ENCODE data around the gene CYFIP2.

CYFIP2 gene

DNA sequence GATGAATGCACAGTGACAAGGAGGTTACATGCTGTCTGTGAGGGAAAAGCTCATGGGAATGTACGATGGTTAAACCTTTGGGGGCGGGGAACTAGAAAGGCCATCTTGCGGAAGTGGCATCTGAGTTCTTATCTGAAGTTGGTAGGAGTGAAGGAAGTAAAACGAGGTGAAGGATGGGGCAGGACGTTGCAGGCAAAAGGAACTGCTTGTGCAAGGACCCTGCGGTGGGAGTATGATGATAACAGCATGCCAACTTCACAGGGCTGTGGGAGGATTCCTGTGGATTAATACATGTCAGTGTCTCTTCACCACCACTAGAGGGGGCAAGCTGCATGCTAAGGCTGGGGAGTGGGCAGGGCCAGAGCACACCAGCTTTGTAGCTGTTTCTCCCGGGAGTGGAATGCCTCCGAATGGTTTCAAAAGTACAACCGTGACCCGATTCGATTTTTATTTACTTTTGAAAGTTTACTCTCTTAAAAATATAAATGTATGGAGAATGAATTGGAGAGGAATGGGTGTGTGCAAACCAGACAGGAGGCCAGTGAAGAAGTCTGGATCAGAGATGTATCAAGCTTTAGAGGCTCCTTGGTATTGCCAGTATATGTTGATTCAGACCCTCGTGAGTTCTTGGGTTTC is 62.5 kb downstream of the CYFIP2 start:
- DNase-seq: peak; percentile 57

DNA sequence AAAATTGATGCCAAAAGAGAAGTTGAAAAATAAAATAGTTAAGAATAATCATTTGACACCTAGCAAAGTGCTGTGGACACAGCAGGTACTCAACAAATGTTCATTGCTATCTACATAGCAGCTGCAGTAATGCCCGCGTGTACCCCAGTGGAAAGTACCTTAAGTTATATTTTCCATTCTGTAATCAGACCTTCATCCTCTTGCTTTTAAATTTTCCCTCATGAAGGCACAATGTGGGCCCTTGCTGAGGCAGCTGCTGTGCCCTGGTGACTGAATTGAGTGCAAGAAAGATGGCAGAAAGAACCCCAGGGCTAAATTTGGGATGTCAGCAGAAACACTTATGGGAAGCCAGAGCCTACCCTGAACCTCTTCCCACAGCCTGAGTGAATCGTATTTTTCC is 65.9 kb downstream of the CYFIP2 start:
- DNase-seq: no peak

DNA sequence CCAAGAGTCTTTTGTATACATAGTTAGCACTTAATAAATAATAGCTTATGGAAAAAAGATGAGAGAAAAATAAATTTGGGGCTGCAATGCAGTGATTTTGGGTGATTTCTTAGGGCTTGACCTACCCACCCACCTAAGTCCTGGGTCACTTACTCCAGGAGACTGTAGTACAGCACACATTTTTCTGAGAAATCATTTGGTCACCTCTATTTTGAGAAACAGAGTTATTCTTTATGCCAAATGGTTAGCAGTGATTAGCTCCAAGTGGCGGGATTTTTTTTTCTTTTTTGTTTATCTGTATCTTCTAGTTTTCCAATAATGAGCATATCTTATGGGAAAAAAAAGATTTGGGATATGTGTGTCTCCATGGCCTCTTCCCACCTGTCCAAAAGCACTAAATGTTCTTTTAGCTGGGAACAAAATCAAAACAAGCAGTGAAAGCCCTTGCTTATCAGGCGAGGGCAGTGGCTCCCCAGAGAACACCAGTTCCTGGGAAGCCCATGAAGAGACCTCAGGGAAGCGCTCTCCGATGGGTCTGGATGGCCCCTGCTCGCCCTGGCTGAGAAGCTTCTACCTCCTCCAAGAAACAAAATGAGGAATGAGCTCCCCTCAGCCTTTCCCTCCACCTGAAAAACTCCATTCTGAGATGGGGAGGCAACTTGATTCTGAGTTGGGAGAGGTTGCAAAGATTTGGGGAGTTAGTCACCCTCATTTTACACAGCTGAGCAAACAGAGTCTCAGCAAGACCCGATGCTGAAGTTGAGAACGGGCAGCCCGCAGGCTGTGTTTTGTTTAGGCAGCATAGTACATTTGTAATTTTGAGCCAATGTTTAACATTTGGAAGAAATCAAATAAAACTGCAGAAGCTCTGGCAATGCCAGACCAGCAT is 69.9 kb downstream of the CYFIP2 start:
- DNase-seq: no peak

DNA sequence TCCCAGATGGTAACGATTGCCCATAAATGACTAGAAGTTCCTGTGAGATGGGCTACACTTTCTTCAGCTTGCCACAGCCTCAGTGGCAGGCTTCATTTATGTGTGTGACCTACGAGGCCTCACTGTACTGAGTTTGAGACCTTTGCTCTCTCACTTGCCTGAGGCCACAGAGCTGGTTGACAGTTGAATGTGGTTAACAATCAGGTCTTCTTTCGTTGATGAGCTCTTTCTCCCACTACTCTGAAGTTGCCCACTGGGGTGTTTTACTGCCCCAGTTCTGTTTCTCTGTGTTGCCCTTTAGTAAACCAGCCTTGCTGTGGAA is 70.5 kb downstream of the CYFIP2 start:
- DNase-seq: no peak

DNA sequence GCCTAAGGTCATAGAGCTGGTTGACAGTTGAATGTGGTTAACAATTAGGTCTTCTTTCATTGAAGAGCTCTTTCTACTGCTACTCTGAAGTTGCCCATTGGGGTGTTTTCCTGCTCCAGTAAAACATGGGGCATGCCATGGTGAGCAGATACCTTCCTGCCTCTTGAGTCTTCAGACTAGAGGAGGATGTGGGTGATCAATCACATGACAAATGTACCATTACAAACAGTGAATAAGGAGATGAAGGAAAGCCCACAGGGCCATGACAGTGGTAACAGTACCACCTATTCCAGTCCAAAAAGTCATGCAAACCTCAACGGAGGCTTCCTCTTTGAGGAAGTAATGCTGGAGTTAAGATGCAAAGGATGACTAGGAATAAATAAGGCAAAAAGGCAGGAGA is 73.5 kb downstream of the CYFIP2 start:
- no peak for DNase-seq

DNA sequence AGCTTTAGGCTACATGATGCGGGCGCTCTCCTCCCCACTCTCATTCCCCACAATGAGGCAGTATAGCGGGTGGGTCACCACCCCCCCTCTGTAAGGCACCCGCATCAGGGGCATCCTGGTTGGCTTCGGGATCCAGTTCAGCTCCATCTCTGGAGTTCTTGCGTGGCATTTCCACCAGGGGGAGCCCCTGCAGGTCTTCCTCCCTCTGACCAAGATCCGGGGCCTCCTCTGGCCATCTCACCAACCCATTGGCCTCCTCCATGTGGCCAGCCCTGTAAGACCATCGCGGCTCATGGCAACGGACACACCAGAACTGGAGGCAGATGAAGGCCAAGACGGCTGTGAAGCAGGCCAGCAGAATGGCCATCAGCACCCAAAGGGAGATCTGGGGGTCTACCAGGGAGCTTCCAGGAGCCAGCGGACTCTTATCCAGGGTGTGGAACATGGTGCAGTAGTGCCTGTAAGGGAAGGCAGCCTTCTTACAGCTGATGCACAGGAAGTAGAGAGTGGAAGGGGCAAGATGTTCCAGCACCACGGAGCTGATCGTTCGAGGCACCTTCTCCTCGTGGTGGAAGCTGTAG is 77.0 kb downstream of the CYFIP2 start:
- DNase-seq: no peak

DNA sequence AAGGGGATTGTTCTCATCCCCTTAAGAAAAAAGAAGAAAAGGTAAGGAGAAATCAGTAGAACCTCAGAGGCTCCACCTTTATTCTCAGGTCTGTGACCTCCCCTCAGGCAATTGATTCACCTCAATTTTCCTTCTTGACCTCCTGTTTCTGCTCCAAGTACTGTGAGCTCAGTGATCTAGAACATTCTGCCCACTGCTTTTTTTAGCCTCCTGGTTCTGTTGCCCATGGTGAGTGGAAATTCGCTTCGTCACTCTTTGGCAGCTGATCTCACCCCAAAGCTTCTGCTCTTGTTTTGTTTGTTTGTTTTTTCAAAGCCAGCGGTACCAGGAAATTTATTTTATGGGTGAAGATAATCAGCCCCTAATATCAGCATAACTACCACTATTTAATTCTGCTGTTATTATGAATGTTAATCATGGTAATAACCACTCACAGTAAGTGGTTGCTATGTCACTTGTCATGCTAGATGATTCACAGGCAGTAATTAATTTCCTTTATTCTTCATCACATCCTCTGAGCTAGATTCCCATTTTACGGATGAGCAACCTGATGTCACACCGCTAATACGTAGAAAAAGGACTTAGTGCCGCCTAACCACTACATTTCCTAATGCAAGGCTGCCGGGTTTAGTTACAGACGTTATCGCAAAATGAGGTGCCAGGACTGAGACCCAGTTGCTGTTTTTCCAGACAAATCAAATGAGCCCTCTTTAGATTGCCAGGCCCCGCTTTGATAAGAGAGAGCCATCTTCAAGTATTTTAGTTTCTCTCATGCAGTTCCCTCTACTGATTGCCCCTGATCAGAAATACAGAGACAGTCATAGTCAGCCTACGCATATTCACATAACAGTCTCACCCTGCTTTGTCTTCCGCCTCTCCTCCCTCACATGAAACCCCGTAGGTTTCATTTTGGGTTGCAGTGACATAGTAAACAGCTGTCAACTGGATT is 78.2 kb downstream of the CYFIP2 start:
- DNase-seq: no peak

DNA sequence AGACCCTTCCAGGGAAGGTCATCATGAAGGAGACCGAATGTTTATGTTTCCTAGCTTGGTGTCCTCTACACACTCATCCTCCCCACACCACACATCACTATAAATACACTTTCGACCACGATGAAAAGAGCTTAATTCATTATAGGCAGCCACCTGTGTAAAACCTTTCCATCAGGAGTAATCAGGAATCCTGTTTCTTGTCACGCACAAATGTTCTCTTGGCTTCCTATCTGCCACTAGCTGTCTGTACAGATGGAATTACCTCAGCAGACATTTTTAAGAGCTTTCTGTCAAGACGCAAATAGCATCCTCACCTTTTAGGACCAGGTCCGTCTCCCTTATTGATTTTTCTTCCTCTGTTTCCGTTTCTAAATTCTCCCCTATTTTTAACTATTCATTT is 79.1 kb downstream of the CYFIP2 start:
- no peak for DNase-seq

DNA sequence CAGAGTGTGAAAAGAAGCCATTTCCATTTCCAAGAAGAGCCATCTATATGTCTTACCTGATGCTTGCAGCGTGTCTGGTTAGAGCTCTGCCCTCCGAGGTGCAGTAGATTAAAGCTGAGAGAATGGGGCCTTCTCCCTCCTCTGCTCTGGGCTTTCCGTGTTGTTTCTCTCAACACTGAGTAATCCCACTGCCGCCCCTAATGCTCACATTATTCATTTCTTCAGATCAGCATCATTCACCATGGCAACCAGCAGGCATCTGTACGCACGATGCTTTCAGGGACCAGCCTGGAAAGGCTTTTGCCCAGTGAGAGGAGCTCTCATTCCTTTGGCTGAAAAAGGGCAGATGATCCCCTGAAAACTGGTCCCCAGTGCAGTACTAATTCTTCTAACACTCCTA is 79.6 kb downstream of the CYFIP2 start:
- DNase-seq: no peak

DNA sequence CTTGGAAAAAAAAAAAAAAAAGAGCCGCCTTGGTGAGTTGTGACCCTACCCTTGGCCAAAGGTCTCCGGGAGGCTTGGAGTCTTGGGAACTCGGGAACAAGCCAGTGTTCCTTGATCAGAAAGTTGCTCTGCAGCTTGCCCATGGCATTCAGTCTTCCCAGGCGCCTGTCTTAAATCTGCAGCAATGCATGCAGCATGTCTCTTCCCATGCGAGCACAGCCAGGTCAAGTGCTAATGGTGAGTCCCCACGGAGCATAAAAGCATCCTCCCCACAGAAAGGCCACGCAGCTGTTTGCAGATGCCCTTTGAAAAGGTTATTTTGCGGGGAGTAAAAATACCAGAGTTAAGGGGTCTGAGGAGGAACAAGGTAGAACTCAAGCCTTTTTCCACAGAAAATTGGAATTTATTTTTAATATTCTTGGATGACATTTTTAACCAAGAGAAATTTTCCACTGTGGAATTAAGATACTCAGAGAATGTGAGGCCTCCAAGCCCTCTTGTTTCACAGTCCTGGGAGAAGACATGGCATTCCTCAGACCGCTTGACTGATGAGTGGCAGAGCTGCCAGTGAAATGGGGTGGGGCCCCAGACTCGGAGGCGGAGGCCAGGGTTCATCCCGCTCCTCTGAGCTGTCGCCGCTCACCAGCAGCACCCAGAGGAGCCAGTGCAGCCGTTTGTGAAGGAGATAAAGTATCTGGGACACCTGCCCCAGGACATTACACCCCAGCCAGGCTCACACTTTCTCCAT is 81.6 kb downstream of the CYFIP2 start:
- DNase-seq: no peak

DNA sequence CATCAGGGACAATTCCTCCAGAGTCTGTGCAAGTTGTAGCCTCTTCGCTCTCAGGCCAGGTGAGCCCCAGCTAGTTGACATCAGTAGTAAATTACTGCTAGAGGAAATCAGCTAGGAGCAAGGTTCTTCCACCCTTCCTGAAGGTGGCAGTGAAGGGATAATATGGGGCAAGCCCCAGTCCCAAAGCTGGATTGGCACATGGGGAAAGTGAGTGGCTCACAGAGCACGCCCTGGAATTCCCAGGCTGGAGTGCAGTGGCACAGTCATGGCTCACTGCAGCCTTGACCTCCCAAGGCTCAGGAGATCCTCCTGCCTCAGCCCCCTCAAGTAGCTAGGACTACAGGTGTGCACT is 82.1 kb downstream of the CYFIP2 start:
- no peak for DNase-seq

DNA sequence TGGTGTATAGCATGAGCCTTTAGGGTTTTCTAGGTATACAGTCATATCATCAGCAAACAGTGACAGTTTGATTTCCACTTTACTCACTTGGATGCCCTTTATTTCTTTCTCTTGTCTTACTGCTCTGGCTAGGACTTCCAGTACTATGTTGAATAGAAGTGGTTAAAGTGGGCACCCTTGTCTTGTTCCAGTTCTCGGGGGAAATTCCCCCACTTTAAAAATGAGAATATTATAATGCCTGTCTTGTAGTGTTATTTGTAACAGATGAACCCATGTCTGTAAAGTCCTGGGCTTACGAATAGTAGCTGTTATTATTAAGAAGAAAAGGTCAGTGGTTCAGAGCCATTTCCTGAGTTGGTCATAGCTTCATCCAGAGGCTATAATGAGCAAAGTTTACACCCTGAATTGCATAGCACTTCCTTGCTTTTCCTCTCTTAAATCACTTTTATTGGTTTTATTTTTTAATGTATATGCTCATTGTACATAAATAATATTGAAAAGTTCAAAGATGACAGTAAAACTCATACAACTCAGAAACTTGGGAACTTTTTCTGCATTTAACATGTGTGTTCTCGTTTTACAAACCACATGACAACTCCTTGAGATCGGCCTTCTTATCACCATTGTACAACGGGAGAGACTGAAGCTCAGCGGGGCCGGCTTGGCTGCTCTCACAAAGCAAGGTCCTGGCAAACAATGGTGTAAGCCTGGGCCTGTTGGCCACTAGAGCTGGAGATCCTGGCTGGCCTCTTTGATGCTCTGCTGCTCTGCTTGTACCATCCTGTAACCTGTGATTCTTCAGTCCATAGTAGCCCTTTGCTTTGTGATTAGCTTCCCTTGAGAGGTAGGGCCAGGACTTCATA is 85.2 kb downstream of the CYFIP2 start:
- DNase-seq: no peak

DNA sequence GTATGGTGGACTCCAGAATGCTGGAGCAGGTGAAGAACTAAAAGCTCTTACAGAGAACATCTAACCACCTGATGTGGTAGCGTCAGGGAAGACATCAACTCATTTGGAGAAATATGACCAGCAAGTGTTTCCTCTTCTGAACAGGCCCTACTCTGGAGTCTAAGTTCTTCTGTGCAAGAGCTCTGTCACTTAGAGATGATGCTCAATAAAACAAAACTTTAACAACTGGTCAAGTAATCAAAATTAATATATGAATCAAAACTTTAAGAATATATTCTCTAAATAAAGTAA is 85.8 kb downstream of the CYFIP2 start:
- no peak for DNase-seq

DNA sequence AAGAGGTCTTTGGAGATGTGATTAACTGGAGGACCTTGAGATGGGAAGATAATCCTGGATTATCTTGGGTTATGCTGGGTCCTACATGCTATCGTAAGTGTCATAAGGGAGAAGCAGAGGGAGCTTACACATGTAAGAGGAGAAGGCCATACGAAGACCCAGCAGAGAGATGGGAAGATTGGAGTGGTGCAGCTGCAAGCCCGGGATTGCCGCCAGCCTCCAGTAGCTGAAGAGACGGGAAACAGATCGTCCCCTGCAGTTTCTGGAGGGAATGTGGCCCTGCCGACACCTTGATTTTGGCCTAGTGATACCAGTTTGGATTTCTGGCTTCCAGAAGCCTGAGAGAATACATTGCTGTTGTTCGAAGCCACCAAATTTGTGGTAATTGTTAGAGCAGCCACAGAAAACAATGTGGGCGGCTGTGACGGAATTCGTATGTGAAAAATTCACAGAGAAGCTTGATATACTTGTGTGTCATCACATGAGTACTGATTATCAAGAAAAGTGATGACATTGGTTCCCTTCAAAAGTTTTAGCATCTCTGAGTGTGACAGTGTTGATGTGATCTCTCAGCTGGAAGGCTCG is 86.9 kb downstream of the CYFIP2 start:
- DNase-seq: no peak

DNA sequence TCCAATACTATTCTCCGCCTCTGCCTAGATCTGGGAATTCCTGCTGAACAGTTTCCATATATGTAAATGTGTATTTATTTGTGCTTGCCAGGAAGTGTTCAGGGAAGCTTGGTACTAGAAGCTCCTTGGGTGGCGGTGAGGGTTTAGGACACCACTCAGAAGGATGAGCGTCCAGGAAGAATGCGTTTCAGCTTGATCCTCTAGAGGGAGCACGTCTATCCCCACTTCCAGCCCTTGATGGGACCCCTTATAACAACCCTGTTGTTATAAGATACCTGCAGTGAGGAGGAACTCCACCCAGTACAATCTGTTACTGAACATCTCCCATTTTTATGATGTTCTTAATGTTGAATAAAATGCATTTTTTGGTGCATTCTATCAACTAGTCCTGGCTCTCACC is 88.9 kb downstream of the CYFIP2 start:
- DNase-seq: no peak

DNA sequence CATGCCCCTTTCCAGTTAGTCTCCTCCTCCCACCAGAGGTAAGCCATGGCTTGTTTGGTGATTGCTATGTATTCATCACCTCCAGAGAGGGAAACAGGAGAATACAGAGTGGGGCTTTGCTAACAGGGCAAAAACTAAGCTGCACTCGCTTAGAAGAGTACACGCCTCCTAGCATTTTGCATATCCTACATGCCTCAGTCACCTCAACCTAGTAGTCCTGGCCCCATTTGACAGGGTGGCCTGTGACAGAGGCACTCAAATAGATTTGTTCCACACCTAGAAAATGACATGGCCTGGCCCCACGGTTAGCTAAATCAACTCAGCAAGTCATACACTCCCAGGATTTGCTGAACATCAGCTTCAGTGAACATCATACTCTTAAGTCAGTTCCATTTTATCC is 90.7 kb downstream of the CYFIP2 start:
- no peak for DNase-seq

DNA sequence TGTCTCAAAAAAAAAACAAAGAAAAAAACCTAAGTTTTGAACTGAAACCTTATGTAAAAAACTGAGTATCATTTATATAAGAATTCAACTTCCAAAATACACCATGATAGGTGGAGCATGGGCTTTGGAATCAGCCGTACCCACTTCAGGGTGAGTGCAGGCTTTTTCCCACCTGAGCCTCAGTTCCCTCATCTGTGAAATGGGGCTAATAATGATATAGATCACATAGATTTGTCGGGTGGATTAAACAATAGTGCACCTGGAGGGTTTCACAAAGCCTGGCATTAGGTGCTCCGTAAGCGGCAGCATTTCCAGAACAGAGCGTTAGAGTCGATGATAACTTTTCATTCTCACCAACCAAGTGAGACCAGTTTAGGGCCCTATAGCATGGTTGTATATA is 91.9 kb downstream of the CYFIP2 start:
- DNase-seq: no peak

DNA sequence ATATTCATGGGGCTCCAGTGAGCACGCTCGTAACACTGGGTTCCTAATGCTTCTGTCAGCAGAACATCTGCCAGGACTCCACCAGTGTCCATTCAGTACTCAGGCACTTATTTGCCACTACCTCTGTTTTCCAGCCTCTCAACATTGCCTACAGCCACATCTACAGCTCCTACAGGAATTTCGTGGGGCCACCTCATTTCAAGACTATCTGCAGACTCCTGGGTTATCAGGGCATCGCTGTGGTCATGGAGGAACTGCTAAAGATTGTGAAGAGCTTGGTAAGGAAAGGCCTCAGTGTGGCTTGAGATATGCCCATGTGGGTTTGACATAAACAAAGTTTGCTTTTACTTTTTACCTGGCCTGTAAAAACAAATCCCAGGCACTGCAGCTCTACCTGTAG is 92.9 kb downstream of the CYFIP2 start:
- no peak for DNase-seq

DNA sequence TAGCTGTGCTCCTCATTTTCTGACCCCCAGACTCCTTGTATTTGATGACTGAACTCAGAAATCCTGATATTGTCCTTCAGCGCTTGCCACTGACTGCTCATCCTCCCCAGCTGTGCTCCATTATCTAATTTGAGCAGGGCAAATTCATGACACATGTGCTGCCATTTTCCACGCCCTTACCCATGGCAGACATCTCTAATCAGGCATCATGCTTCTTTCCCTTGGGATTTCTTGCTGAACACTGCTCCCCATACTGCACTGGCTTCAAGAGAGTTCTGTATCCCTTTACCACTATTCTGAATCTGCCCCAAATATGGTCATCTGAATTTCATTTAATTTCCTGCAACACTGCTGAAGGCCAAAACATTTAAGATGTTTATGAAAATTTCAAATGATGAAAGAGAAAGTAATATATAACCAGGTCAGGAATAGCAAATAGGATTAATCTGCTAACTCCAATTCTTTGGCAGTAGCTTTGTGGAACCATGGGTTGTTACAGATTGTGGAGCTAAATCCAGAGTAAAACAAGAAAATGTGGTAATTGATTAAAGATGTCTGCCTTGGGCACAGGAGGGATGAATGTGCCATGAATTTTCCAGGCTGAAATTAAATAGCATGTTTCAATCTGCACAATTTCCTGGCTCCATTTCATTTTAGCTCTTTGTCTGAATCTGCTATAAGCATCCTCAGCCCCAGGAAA is 93.6 kb downstream of the CYFIP2 start:
- no peak for DNase-seq

DNA sequence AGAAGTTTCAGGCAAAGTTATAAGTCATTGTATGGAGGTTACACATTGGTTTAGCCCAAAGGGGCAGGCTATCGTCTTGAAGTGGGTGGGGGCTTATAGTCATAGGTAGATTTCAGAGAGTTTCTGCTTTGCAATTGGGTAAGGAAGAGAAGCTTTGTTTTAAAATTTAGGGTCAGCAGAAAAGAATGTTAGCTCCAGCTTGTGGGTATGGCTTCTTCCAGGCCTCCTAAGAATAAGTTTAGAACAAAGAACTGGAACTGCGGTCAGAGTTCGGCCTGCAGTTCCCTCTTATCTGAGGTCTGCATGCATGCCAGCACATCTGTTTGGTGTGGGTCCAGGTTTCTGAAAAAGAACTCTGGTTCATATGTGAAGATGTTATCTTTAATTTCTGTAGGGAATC is 96.1 kb downstream of the CYFIP2 start:
- peak; percentile 69 for DNase-seq

DNA sequence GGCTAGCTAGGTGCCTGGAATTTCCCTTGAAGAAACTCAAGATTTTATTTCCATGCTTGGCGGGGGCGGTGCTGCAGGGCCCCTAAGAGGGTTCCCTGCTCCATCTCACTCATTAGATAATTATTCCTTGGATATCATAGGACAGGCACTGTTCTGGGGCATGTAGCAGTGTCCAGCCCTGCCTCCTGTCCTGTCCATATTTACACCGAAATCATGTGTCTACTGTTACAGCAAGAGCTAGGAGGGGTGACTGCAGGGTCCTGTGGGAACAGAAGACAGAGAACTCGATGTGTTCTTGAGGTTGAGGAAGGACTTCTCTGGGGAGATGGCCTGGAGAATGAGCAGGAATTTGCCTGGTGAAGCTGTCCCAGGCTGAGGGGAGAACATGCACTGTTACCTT is 96.6 kb downstream of the CYFIP2 start:
- DNase-seq: no peak

Measured in GDM1 (cell line).